Brain microvascular endothelial cell (primary cell): ENCODE results near the gene ZNF524.
A peak's percentile ranks its signal among the peaks of the same experiment; 100 is the strongest.

Source experiments
- DNase-seq: peaks from one replicate; pipeline ENCODE4 v3.0.0-alpha.2; 2020
- H3K27ac ChIP-seq: fragments of 250-450 bp; sonication (Bioruptor Pico); 2 replicates; pipeline ENCODE4 v1.5.1; 2020; ENCODE audit warnings: mild to moderate bottlenecking, moderate library complexity
- H3K27me3 ChIP-seq: fragments of 250-450 bp; sonication (Bioruptor Pico); replicated peaks from 2 replicates; pipeline ENCODE4 v1.5.1; 2020; ENCODE audit warnings: mild to moderate bottlenecking
- H3K36me3 ChIP-seq: fragments of 250-450 bp; sonication (Bioruptor Pico); replicated peaks from 2 replicates; pipeline ENCODE4 v1.5.1; 2020; ENCODE audit warnings: mild to moderate bottlenecking
- H3K4me3 ChIP-seq: 2 replicates; pipeline ENCODE4 v1.5.1; 2011; ENCODE audit warnings: low read depth, mild to moderate bottlenecking, control low read depth, low read length, moderate library complexity
- CTCF ChIP-seq: IDR thresholded peaks from 2 replicates; pipeline ENCODE4 v1.5.1; 2011; ENCODE audit warnings: low read depth, mild to moderate bottlenecking, moderate library complexity, low read length, control low read depth, inconsistent platforms; ENCODE audit errors: missing control alignments
- in situ Hi-C: cut with HindIII; loops from 2 replicates; pipeline ENCODE4 v1.10.0; 2017; ENCODE audit warnings: low sequenced_read_pairs, low pct_ligation_motif_present

Gene ZNF524

GRCh38 chr19:55644842-55645511 is 44.9 kb downstream of the ZNF524 start:
- in situ Hi-C loops, result no loop called here
- no peaks in the 10 kb centered on the region for H3K27me3 ChIP-seq
- H3K36me3 ChIP-seq, result peaks cover 8% of the 10 kb centered on the region
- no peak for TF ChIP-seq CTCF
- peak overlapping the region; percentile 80 for H3K4me3 ChIP-seq
- no peak overlapping the region for H3K27ac ChIP-seq
- no peak for DNase-seq

DNA sequence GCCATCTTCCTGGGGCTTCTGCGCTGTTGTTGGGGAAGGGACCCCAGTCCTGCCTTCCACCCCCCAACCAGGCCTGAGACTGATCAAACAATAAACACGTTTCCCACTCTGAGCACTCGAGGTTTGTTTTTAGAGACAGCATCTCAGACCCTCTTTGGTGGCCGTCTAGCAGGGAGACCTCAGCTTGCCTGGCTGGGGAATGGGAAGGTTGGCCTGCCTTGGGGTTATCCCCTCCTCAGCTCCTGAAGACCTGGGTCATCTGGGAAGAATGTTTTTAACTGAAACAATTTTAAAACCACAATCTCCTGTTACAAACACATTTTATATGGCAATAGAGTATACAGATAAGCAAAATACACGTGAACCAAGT is 45.4 kb downstream of the ZNF524 start:
- H3K36me3 ChIP-seq, result peaks cover 8% of the 10 kb centered on the region
- TF ChIP-seq CTCF, result no peak
- no peak for DNase-seq
- no peaks in the 10 kb centered on the region for H3K27me3 ChIP-seq
- no peak overlapping the region for H3K4me3 ChIP-seq
- no peak overlapping the region for H3K27ac ChIP-seq
- in situ Hi-C loops, result no loop called here

DNA sequence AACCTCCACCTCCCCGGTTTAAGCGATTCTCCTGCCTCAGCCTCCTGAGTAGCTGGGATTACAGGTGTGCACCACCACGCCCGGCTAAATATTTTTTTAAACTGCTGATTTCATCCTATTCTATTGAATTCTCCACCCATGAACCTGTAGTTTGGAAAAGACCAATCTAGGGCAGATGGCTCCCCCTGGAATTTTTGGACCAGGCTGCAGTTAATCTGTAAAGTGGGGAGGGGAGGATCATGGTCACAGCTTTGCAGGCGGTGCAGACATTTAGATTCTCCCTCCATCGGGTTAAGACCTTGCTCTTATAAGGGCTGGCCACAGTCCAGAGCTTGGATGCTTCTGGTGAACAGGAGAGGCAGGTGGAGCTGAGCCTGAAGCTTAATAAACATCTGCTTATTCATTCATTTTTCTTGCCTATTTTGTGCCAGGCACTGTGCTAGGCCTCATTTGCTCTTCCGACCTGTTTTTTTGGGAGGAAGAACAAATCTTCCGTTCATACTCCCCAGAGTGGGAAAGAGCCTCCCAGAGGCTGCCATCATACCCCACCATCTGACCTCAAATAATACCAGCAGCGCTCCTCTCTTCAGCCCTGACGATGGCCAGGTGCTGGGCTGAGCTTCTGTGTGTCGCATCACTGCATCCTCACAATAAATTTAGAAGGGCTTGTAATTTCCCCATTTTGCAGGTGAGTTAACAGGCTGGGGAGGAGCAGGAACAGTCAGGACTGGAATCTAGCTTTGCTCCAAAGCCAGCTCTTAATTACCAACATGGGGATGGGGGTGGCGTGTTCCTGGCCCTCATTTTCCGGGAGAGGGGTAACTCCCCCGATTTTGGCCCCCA is 47.0 kb downstream of the ZNF524 start:
- no peak for DNase-seq
- no peaks in the 10 kb centered on the region for H3K27me3 ChIP-seq
- H3K36me3 ChIP-seq, result peaks cover 8% of the 10 kb centered on the region
- TF ChIP-seq CTCF, result no peak
- no peak overlapping the region for H3K27ac ChIP-seq
- peak overlapping the region; percentile 70 for H3K4me3 ChIP-seq
- in situ Hi-C loops, result no loop called here

DNA sequence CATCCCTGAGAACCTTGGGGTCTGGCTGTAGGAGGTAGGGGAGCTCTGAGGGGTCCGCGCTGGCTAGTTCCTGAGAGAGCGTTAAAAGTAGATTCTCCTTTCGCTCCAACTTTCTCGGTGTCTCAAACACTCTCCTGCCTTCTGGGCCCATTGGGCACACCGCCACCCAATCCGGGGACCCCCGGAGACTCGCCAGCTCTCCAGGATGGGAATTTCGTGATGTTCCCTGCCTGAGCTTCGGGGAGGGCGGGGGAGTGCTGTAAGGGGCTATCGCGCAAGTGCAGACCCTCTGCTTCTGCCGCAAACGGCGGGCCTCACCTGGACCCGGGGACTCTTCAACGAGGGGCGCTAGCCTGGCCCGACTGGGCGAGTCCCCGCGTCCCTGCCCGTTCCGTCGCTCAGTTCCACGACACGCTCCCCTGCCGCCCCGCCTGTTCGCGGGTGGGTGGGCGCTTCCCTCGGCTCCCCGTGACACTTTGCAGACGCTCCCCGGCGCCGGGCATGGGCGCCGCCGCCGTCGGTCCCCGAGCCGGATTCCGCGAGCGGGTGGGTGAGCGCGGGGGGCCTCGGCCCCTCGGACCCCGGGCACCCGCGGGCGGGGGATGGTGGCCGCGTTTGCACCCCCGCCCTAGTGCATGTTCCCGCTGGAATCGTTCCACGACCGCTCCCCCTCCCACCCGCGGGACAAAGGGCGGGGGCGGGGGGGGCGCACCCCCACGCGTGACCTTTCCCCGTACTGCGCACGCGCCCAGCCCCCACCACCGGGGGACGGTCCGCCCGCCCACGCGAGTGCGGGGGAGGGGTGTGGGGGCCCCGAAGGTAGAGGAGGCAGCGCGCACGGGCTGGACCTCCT is 47.9 kb downstream of the ZNF524 start, which contains the start of gene CCDC106:
Gene CCDC106 (plus strand): TSS at position 481 of the 853 bp plus-strand sequence. CDS start 835 bp downstream, outside the sequence.
- H3K36me3 ChIP-seq, result peaks cover 8% of the 10 kb centered on the region
- peak within 1 kb of the TSS; percentile 70 for H3K4me3 ChIP-seq
- H3K27ac ChIP-seq, result peak within 1 kb of the TSS; percentile 70
- DNase-seq, result peak; percentile 60
- no peak for TF ChIP-seq CTCF
- no peaks in the 10 kb centered on the region for H3K27me3 ChIP-seq
- in situ Hi-C loops, result no loop called here

GRCh38 chr19:55648585-55649267 is 48.6 kb downstream of the ZNF524 start:
- DNase-seq, result no peak
- in situ Hi-C loops, result no loop called here
- H3K36me3 ChIP-seq, result peaks cover 8% of the 10 kb centered on the region
- H3K27ac ChIP-seq, result no peak overlapping the region
- no peaks in the 10 kb centered on the region for H3K27me3 ChIP-seq
- no peak for TF ChIP-seq CTCF
- H3K4me3 ChIP-seq, result peak overlapping the region; percentile 70
